NCI-H1417 (cell line): ENCODE results near the gene RRP12.
"Not testable (repeated sequence)": the region's sequence is repeated elsewhere in the genome, so short reads cannot be mapped to it uniquely, and the experiment has no call there.

Experiments
- DNase-seq, 3 experiments: peaks; one replicate each; lab custom pipeline; 2025; lab: John Stamatoyannopoulos, UW

Gene RRP12

DNA sequence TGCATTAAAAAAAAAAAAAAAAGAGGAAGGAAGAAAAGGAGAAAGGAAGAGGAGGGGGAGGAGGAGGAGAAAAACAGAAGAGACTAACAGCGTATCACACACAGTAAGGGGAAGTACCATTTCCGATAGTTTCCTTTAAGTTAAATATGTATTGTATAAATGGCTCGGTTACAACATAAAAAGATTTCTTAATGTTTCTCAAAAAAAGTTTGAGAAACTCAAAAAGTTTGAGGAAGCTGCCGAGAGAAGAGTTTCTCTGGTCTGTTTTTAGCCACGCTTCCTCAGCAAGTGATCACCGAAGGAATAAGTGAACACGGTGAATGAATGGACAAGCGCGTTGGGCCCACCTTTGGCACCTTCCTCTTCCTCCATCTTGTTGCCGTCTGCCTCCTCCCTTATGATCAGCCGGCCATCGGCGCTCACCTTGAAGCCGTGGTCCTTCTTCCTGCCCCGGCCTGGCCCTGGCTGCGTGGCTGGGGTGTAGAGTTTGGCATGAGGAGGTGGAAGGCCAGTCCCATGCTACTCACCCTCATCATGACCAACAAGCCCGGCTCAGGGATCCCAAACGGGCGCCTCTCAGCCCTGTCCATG lies 35.3 kb downstream of the RRP12 start:
- no peak for DNase-seq

- no peak for DNase-seq
Measured at GRCh38 chr10:97363071-97363470, 38.1 kb downstream of the RRP12 start.

- DNase-seq: no peak
Measured at GRCh38 chr10:97362310-97363033, 38.7 kb downstream of the RRP12 start.

DNA sequence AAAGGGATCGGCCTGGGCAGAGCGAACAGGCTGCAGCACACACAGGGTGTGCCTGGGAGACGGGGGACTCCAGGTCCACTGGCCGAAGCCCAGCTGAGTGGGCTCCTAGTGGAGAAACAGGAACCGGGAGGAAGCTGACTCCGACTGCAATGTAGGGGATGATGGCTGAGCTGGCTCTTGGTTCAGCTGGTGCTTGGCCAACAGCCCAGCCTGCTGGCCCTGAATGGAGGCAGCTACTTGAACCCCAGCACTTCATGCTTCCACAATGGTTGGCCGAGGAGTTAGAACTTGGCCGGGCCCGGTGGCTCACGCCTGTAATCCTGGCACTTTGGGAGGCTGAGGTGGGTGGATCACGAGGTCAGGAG lies 39.6 kb downstream of the RRP12 start:
- DNase-seq: no peak

DNA sequence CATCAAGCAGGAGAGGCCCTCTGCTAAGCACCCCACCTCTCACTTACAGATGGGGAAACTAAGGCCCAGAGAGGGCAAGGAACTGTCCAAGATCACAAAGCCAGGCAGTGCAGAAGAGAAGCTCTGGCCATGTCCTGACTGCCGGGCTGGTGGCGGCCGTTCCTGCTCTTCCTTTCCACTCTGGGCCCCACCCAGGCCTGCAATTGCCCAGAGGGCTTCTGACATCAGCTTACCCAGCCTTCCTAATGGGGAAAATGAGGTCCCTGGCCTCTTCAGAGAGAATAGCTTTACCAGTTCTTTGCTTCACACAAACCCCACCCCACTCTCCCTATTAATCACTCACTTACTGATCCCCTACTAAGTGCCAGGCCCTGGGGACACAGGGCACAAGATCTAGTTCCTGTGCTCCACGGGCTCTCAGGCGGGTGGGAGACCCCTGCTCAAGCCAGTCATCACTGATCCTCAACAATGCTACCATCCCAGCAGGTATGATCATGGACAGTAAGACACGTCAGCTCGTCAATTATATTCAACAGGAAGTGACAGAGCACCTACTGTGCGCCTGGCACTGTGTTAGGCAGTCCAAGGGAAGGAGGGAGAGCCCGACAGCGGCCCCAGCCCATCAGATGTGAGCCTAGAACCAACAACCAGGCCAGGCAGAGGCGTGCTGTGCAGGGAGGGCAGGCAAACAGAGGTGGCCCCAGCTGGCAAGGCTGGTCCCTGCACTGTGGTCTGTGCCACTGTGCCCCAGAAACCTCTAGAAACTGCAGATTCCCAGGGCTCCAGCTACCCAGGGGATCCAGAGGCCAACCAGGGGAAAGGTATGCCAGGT lies 40.2 kb downstream of the RRP12 start:
- DNase-seq: no peak

- no peak for DNase-seq
Measured at GRCh38 chr10:97358781-97359180, 42.4 kb downstream of the RRP12 start.

GRCh38 chr10:97358349-97358748 lies 42.8 kb downstream of the RRP12 start:
- no peak for DNase-seq

DNA sequence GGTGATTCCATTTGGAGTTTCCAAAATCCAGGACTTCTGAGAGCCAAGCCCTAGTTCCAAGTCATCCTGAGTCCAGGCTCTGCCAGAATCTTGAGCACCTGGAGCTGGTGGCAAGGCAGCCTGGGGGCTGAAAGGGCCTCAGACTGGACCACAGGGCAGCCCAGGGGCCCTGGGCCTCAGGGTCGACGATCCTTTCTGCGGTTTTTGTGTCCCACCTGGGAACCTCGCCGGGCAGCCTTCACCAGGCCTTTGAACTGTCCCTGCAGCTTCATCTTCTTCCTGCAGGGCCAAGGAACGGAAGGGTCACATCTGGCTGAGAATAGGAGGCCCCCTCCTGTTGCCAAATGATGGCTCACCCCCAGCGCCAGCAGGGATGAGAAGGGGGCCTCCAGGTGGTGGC lies 44.2 kb downstream of the RRP12 start:
- no peak for DNase-seq

DNA sequence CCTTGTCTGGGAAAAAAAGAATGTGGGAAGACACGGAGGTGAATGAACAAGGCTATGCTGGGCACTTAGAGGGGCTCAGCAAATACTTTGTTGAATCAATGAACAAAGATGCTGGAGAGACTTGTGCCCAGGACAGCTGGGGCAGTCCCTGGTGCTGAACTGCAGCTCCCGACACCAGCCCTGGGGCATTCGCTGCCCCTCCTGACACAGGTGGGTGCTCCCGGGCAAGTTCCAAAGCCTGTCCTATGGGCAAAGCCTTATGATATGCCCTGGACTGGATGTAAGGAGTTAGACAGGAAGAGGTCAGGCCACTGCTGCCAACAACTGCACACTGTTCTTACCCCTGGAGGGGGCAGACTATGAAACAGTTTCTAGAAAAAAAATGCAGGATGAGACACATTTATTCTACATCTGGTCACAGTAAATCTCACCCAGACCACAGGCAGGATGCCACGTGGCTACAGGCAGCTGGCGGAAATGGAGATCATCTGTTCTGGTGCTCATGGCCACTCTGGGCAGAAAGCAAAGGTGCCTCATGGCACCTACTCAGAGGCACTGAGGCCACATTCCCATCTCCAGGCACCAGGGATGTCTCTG lies 44.7 kb downstream of the RRP12 start:
- DNase-seq: no peak

- DNase-seq: peak in 1 of 3 experiments; percentile 13
Measured at GRCh38 chr10:97355571-97355975, 45.6 kb downstream of the RRP12 start.

DNA sequence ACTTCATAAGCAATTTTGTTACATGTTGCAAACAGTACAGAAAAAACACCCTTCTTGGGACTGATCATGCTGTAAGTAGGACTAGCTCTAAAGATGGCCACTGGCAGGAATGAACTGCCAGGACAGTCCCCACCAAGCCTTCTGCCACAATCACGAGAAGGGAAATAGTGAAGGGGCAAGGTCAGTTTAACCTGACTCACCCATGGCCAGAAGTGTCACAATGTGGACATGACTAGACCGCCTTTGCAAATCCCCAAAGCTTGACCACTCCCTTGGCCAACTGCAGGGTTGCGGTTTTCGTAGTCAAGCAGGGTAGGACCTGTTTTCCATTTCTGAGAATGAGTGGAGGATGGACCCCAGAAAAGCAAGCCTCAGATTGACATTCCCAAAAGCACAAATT lies 47.2 kb downstream of the RRP12 start:
- DNase-seq: no peak

GRCh38 chr10:97349752-97350513 lies 51.2 kb downstream of the RRP12 start:
- DNase-seq: no peak

DNA sequence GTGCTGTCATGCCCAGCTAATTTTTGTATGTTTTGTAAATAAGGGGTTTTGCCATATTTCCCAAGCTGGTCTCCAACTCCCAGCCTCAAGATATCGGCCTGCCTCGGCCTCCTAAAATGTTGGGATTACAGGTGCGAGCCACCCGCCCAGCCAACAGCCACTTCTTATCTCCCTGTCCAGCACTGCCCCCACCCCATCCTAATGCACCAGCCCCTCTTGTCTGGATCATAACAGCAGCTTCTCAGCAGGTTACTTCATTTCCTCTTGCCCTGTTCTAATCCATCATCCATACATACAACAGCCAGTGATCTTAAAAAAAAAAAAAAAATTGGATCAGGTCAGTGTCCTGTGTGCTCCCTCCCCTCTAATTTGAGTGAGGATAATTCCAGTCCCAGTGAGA lies 53.8 kb downstream of the RRP12 start:
- DNase-seq: no peak

- not testable (repeated sequence) for DNase-seq
Measured at GRCh38 chr10:97343664-97344063, 57.5 kb downstream of the RRP12 start.

- no peak for DNase-seq
Measured at GRCh38 chr10:97341416-97341815, 59.7 kb downstream of the RRP12 start.

- DNase-seq: no peak
Measured at GRCh38 chr10:97338041-97338440, 63.1 kb downstream of the RRP12 start.

- peak in 2 of 3 experiments; percentile 55 to 81 for DNase-seq
Measured at GRCh38 chr10:97336942-97337831, 64.0 kb downstream of the RRP12 start.

DNA sequence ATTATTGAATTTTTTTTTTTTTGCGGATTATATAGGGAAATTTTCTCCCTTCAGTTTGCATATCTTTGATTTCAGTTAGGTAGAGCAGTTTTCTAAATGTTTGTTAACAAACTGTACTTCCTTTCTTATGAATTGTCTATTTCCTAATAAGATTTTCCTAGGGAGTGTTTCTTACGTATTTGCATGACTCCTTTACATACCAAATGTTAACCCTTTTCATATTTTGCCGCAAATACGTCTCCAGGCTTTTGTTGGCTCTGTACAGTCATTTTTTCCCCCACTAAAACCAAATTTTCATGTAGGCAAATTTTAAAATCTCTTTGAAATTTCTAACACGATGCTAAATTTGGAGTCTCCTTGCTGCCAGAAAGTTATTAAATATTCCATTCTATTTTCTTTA lies 64.7 kb downstream of the RRP12 start:
- DNase-seq: peak in 1 of 3 experiments; percentile 27

GRCh38 chr10:97336006-97336405 lies 65.1 kb downstream of the RRP12 start:
- DNase-seq: peak in 1 of 3 experiments; percentile 5

- DNase-seq: no peak
Measured at GRCh38 chr10:97335188-97335619, 65.9 kb downstream of the RRP12 start.
